ENCODE measurements around the gene TSPAN5.

- TF ChIP-seq CTCF (IDR thresholded peaks at IDR 0.05) (no peak), POLR2A (IDR thresholded peaks at IDR 0.05) (no peak)
These were observed 91.9 kb downstream of the TSPAN5 start for GRCh38 chr4:98566361-98567008.

All from heart left ventricle (tissue), 13 donors.